Fibroblast of pulmonary artery (primary cell): ENCODE data around the gene SHROOM3.

Source experiments
- DNase-seq: peaks from one replicate; pipeline ENCODE4 v3.0.0-alpha.2; 2010; ENCODE audit warnings: low read depth
- H3K4me3 ChIP-seq: replicated peaks from 2 replicates; pipeline ENCODE4 v1.5.1; 2011; ENCODE audit warnings: low read depth, mild to moderate bottlenecking, control low read depth, low read length, moderate library complexity
- CTCF ChIP-seq: IDR thresholded peaks from 2 replicates; pipeline ENCODE4 v1.5.1; 2011; ENCODE audit warnings: mild to moderate bottlenecking, control low read depth, low read length, inconsistent platforms; ENCODE audit errors: missing control alignments

Gene SHROOM3

GRCh38 chr4:76489686-76490161 is 54.7 kb downstream of the SHROOM3 start:
- DNase-seq, result no peak
- no peak overlapping the region for H3K4me3 ChIP-seq
- no peak for TF ChIP-seq CTCF

GRCh38 chr4:76492055-76492454 is 57.0 kb downstream of the SHROOM3 start:
- no peak for DNase-seq
- H3K4me3 ChIP-seq, result no peak overlapping the region
- no peak for TF ChIP-seq CTCF

GRCh38 chr4:76494243-76494642 is 59.2 kb downstream of the SHROOM3 start:
- no peak for DNase-seq
- TF ChIP-seq CTCF, result no peak
- H3K4me3 ChIP-seq, result no peak overlapping the region

- DNase-seq, result no peak
- TF ChIP-seq CTCF, result no peak
These were observed 60.0 kb downstream of the SHROOM3 start for GRCh38 chr4:76494871-76495590.

GRCh38 chr4:76498550-76498949 is 63.5 kb downstream of the SHROOM3 start:
- H3K4me3 ChIP-seq, result no peak overlapping the region
- no peak for TF ChIP-seq CTCF
- no peak for DNase-seq

More at GRCh38 chr4:76494871-76495590, 60.0 kb downstream of the SHROOM3 start:
- H3K4me3 ChIP-seq, result no peak overlapping the region

- no peak for TF ChIP-seq CTCF
- H3K4me3 ChIP-seq, result no peak overlapping the region
- no peak for DNase-seq
These were observed 64.4 kb downstream of the SHROOM3 start for GRCh38 chr4:76499461-76499860.

- no peak for DNase-seq
- no peak for TF ChIP-seq CTCF
- H3K4me3 ChIP-seq, result no peak overlapping the region
These were observed 67.9 kb downstream of the SHROOM3 start for GRCh38 chr4:76502886-76503285.
